ENCODE data around the gene SCAF1.

The SCAF1 gene

GRCh38 chr19:49641688-49642491 lies at the start of gene SCAF1:
SCAF1 (plus strand) TSS chr19:49642209; CDS start chr19:49645027, 2,818 bp downstream.
- DNase-seq (ENCODE audit: low read depth in 2 of 2): peak; percentile 98

- no peak for DNase-seq (ENCODE audit: low read depth in 2 of 2)
Measured at GRCh38 chr19:49592486-49593232, 49.4 kb upstream of the SCAF1 start.

- peak; percentile 82 to 85 for DNase-seq (ENCODE audit: low read depth in 2 of 2)
Measured at GRCh38 chr19:49593233-49594113, 48.5 kb upstream of the SCAF1 start.

GRCh38 chr19:49594157-49594992 lies 47.6 kb upstream of the SCAF1 start:
- no peak for DNase-seq (ENCODE audit: low read depth in 2 of 2)

- no peak for DNase-seq (ENCODE audit: low read depth in 2 of 2)
Measured at GRCh38 chr19:49594993-49595818, 46.8 kb upstream of the SCAF1 start.

- DNase-seq (ENCODE audit: low read depth in 2 of 2): no peak
Measured at GRCh38 chr19:49595819-49596404, 46.1 kb upstream of the SCAF1 start.

- DNase-seq (ENCODE audit: low read depth in 2 of 2): no peak
Measured at GRCh38 chr19:49596407-49596806, 45.6 kb upstream of the SCAF1 start.

GRCh38 chr19:49596954-49597702 lies 44.9 kb upstream of the SCAF1 start:
- DNase-seq (ENCODE audit: low read depth in 2 of 2): no peak

- DNase-seq (ENCODE audit: low read depth in 2 of 2): no peak
Measured at GRCh38 chr19:49597703-49597974, 44.4 kb upstream of the SCAF1 start.

- DNase-seq (ENCODE audit: low read depth in 2 of 2): no peak
Measured at GRCh38 chr19:49599378-49600295, 42.4 kb upstream of the SCAF1 start.

- no peak for DNase-seq (ENCODE audit: low read depth in 2 of 2)
Measured at GRCh38 chr19:49601482-49602038, 40.4 kb upstream of the SCAF1 start.

- DNase-seq (ENCODE audit: low read depth in 2 of 2): no peak
Measured at GRCh38 chr19:49602806-49603205, 39.2 kb upstream of the SCAF1 start.

GRCh38 chr19:49605605-49606004 lies 36.4 kb upstream of the SCAF1 start:
- DNase-seq (ENCODE audit: low read depth in 2 of 2): no peak

- DNase-seq (ENCODE audit: low read depth in 2 of 2): no peak
Measured at GRCh38 chr19:49609499-49610092, 32.4 kb upstream of the SCAF1 start.

GRCh38 chr19:49613374-49613773 lies 28.6 kb upstream of the SCAF1 start:
- DNase-seq (ENCODE audit: low read depth in 2 of 2): no peak

GRCh38 chr19:49614096-49614833 lies 27.7 kb upstream of the SCAF1 start:
- DNase-seq (ENCODE audit: low read depth in 2 of 2): no peak

- no peak for DNase-seq (ENCODE audit: low read depth in 2 of 2)
Measured at GRCh38 chr19:49615861-49616260, 26.1 kb upstream of the SCAF1 start.
